Omental fat pad (tissue), 4 donors: Measurements from ENCODE around the gene LARGE1. TPM values are rescaled to one million over a fixed set of nuclear protein-coding genes. Genes with fewer than 3 reads are reported as not detected.

Experiments
- ATAC-seq: fragments of 150-250 bp; one replicate; pipeline ENCODE4 v1.9.1; 2016; ENCODE audit warnings: mild to moderate bottlenecking, moderate library complexity; ENCODE audit not compliant: low FRiP score
- DNase-seq: peaks from one replicate; pipeline ENCODE4 v3.0.0-alpha.2; 2019; ENCODE audit warnings: low spot score
- CTCF ChIP-seq, 3 donors: fragments of 450-650 bp; IDR thresholded peaks; one replicate each; pipeline ENCODE4 v1.5.1; 2016 to 2017; ENCODE audit warnings: antibody characterized with exemption in 3 of 3, mild to moderate bottlenecking in 3 of 3, moderate library complexity in 2 of 3
- total RNA-seq, 4 donors: library from RNA; depleted of rRNA; stranded (reverse); fragments of >200 nt; gene quantifications; one replicate each; pipeline ENCODE4 v1.1.0, GENCODE V29; 2016

Gene LARGE1
- total RNA-seq, 4 donors from 2014 or later = 16.5 to 31.2 (median 22.3) TPM

- no peak for TF ChIP-seq CTCF (IDR thresholded peaks at IDR 0.05)
- DNase-seq = no peak
- no peak for ATAC-seq
Observed at GRCh38 chr22:33524511-33525260, 395.6 kb downstream of the LARGE1 start.

GRCh38 chr22:33521879-33522665, 398.2 kb downstream of the LARGE1 start:
- DNase-seq = no peak
- no peak for ATAC-seq
- no peak for TF ChIP-seq CTCF (IDR thresholded peaks at IDR 0.05)

DNA sequence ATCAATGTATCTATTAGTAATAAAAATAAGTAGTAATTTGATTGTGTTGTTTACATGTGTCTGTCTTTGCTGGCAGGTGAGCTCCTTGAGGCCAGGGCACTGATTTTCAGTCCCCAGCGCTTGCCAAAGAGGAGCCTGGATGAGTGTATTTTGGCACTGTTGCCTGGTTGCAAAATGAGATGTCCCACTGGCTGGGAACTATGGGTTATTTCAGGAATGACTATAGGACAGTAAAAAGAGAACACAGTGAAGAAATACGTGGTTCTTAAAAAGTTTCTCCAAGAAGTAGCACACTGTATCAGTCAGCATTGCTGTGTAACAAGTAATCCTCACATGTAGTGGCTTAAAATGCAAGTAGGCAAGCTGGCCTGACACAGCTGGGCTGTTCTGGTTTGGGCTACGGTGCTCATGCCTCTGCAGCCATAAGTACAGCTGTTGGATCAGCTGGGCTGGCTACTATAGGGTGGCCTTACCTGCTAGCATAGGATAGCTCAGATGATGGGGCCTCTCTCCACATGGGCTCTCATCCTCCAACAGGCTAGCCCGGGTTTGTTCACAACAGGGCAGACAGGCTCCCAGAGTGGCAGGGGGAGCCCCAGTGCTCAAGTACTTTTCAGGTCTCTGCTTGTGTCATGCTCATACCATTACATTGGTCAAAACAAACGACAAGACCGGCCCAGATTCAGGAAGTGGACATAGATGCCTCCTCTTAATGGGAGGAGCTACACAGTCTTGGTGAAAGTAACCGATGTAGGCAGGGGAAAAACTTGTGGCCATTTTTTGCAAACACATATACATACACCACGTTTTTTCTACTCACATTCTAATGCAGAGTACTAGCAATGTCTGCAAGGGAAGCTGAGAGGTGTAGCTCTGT, 399.1 kb downstream of the LARGE1 start:
- no peak for TF ChIP-seq CTCF (IDR thresholded peaks at IDR 0.05)
- no peak for ATAC-seq
- no peak for DNase-seq

DNA sequence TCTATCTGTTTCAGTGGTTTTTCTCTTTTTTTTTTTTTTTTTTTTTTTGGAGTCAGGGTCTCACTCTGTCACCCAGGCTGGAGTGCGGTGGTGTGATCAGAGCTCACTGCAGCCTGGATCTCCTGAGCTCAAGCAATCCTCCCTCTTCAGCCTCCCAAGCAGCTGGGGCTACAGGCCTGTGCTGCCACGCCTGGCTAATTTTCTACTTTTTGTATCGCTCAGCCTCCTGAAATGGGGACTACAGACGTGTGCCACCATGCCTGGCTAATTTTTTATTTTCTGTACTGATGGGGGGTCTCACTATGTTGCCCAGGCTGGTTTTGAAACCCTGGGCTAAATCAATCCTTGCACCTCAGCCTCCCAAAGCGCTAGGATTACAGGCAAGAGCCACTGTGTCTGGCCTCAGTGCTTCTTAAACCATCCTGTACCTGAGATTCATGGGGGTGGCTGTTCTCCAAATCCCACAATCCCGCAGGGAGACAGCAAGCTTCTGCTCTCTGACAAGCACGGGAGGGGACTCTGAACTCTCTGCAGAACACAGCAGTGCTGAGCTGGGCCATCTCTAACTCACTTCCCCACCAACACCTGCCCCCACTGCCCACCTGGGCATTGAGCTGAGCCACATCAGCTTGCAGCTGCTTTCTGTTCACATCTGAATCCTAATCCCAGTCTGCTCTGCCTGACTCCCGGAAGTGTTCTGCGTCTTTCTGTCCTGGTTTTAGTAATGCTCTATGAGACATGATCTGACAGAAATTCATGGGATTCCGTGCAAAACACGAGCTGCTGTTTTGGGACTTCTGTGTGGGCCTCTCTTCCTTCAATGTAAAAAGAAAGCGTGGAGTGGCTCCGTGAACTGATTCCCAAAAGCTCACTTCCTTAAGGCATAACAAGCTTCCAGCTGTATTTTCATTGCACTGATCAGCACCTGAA, 400.0 kb downstream of the LARGE1 start:
- DNase-seq (no peak), ATAC-seq (no peak)
- no peak for TF ChIP-seq CTCF (IDR thresholded peaks at IDR 0.05)

DNA sequence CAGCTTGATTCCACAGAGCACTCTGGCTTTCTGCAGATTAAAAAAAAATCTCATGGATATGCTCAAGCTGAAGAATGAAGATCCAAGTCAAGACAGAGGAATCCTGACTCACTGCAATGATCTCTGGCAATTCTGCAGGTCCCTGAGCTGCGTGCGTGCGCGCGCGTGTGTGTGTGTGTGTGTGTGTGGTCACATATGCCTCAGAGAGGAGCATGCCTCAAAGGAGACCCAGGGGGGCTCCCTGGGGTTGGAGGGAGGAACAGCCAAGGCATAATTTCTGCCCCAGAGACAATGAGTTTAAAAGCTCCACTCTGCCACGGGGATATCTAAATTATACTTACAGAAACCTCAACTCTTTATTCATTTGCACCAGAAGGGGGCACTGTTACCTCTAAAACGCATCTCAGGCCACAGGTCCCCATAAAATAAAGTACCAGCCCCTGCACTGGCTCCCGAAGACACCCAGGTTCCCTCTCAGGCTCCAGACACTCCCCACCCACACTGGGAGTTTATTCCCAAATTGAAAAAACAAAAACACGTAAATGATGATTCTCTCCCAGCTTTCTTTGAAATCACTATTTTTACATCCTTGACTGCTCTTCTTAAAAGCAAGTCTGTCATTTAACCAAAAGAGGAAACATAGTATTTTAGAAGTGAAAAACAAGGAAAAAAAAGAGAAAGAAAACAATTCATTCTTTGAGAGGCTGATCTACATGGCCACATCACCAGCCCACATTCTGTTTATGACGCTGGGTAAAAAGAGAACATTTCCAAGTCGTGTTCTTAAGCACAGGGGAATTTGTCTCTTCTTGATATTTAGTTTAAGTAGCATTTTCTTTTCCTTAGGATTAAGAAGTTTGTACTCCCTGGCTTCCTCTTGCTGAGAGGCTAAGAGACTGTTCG, 401.0 kb downstream of the LARGE1 start:
- no peak for DNase-seq
- TF ChIP-seq CTCF (IDR thresholded peaks at IDR 0.05) = no peak
- peak; percentile 52 for ATAC-seq
